Measurements from ENCODE around the gene TBC1D2.

DNA sequence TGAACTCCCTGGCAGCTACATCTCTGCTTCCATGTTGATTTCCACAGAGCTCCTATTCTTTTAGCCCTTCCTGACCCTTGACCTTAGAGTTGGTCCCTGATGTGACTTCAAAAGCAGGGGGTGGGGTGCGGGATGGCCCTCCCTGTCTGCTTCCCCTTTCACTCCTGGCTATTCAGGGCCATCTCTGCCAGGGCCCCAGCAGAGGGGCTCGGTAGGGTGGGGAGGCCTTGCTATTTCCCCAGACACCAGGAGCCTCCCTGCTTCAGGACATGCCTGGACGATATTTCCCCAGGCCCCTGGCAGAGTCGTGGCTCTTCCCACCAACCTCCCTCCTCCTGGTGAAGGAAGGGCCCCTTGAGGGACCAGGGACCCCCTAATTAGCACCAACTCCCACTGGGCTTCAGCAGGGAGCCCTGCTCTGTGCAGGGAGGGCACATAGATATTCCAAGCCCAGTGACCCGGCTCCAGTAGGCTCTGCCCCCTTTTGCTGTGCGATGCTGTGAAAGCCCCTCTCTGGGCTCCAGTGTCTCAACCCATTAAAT, 80.3 kb downstream of the TBC1D2 start:
- no peak for TF ChIP-seq CTCF (IDR thresholded peaks at IDR 0.05; ENCODE audit: extremely low read depth in 1 of 2, insufficient read depth in 1 of 2, low read depth in 1 of 2, low read length in 2 of 2)
- no peak for TF ChIP-seq EZH2 (IDR thresholded peaks at IDR 0.05; ENCODE audit: borderline replicate concordance, low read depth, low read length, severe bottlenecking)
- TF ChIP-seq POLR2A (IDR thresholded peaks at IDR 0.05; ENCODE audit: low read depth, low read length): no peak

Data from endothelial cell of umbilical vein (primary cell).